Measurements from ENCODE around the gene SPRYD3. TPM values are rescaled to one million over a fixed set of nuclear protein-coding genes. Genes with fewer than 3 reads are reported as not detected.

The SPRYD3 gene
- total and polyA plus RNA-seq, 2 experiments from 2014 or later: 4.3 to 5.4 TPM

GRCh38 chr12:53113136-53113705 lies 34.0 kb upstream of the SPRYD3 start:
- Mint-ChIP-seq H3K9me3 (peaks cover 14% of the 10 kb centered on the region; the same call in 2 of the 3 replicates), H3K36me3 (ENCODE audit: low read depth) (peaks cover 3% of the 10 kb centered on the region; the same call in 1 of the 3 replicates), H3K27me3 (ENCODE audit: insufficient read depth, low read depth, poor library complexity) (peaks cover 3% of the 10 kb centered on the region), H3K4me3 (no peak overlapping the region), H3K4me1 (no peaks in the 10 kb centered on the region; the same call in 2 of the 3 replicates), H3K27ac (no peak overlapping the region)
- 0 out of 2 replicates have a peak, but pooled peaks cover under 1% of the 10 kb centered on the region for H3K4me1 ChIP-seq (ENCODE audit: insufficient read depth)
- TF ChIP-seq EZH2 (IDR thresholded peaks at IDR 0.05; ENCODE audit: low read depth, unreplicated experiment) (no peak), STAT1 (IDR thresholded peaks at IDR 0.05; ENCODE audit: unreplicated experiment) (no peak), EZH2phosphoT487 (IDR thresholded peaks at IDR 0.05; ENCODE audit: unreplicated experiment) (no peak), ZNF114 (CRISPR knock-in tag; IDR thresholded peaks at IDR 0.05) (no peak), POLR2AphosphoS5 (IDR thresholded peaks at IDR 0.05; ENCODE audit: low read depth) (no peak), CREB1 (CRISPR knock-in tag; IDR thresholded peaks at IDR 0.05; ENCODE audit: low read depth) (no peak), ZNF331 (CRISPR knock-in tag; IDR thresholded peaks at IDR 0.05; ENCODE audit: low read depth) (no peak), JUNB (IDR thresholded peaks at IDR 0.05; ENCODE audit: unreplicated experiment) (no peak), REST (IDR thresholded peaks at IDR 0.05; ENCODE audit: unreplicated experiment) (no peak), CTCF (conservative IDR thresholded peaks at IDR 0.05; ENCODE audit: low read depth in 2 of 2) (no peak), NANOG (IDR thresholded peaks at IDR 0.05; ENCODE audit: borderline replicate concordance) (no peak), ZNF462 (CRISPR knock-in tag; IDR thresholded peaks at IDR 0.05) (no peak), ETS1 (IDR thresholded peaks at IDR 0.05) (no peak)
- ATAC-seq (no peak), DNase-seq (ENCODE audit: low spot score) (no peak)
- no peaks in the 10 kb centered on the region for H3K9me2 ChIP-seq (ENCODE audit: insufficient read depth)
- H2AFZ ChIP-seq: peak overlapping the region; percentile 38
- H3K36me3 ChIP-seq (ENCODE audit: insufficient read depth): no peaks in the 10 kb centered on the region; the same call in 1 of the 2 replicates
- H3F3A ChIP-seq (replicated peaks; ENCODE audit: low read depth): 0 out of 2 replicates have a peak, but pooled peaks cover 4% of the 10 kb centered on the region
- no peaks in the 10 kb centered on the region for H3K27me3 ChIP-seq (ENCODE audit: insufficient read depth)
- H3K4me2 ChIP-seq: no peak overlapping the region
- no peak overlapping the region for H3K4me3 ChIP-seq
- H4K20me1 ChIP-seq (replicated peaks; ENCODE audit: insufficient read depth): no peaks in the 10 kb centered on the region
- H3K79me2 ChIP-seq (replicated peaks; ENCODE audit: insufficient read depth): no peaks in the 10 kb centered on the region
- no peak overlapping the region for H3K27ac ChIP-seq (ENCODE audit: low read depth)

Measured in GM23338 (cell line).